ENCODE measurements around the gene INHBB.

Gene INHBB

DNA sequence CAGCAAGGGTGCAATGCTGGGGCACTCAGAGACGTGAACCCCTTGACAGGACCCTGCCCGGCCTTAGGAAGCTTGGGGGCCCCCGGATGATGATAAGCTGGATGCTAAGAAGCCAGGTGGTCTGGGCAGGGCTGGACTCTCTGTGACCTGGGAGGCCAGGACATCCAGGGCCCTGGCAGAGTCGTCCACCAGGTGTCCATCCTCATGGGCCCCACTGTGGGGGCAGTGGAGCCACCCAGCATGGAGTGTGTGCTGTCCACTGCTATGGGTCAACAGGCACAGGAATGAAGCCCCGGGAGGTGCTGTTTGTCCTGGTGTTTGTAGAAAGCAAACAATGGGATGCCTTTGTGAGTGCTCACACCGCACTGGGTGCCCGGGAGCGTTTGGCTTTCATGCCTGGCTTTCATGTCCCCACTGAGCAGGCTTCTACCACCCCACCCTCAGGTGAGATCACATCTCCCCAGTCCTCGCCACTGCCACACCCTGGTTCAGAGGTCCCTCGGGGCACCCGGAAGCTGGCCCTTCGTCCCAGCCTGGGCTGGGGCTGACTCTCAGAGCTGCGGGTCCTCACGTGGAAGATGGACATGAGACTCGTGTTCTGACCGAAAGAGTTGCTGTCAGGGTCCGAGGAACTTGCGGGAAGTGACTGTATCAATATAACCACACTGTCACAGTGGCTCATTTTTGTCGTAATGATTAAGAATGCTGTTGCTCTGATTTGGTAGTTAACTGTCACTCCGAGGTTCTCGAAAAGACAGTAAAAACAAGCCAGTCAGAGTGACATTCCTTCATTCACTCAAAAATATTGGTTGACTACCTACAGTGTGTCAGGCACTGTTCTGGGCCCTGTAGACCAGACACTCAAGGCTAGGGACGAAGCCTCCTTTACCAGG is 53.3 kb downstream of the INHBB start:
- Mint-ChIP-seq H3K9me3 (no peaks in the 10 kb centered on the region), H3K27me3 (ENCODE audit: low read depth) (peaks cover 27% of the 10 kb centered on the region), H3K36me3 (ENCODE audit: low read depth) (no peaks in the 10 kb centered on the region), H3K4me3 (no peak overlapping the region), H3K4me1 (peaks cover 11% of the 10 kb centered on the region), H3K27ac (no peak overlapping the region)
- TF ChIP-seq, protein P1, sequence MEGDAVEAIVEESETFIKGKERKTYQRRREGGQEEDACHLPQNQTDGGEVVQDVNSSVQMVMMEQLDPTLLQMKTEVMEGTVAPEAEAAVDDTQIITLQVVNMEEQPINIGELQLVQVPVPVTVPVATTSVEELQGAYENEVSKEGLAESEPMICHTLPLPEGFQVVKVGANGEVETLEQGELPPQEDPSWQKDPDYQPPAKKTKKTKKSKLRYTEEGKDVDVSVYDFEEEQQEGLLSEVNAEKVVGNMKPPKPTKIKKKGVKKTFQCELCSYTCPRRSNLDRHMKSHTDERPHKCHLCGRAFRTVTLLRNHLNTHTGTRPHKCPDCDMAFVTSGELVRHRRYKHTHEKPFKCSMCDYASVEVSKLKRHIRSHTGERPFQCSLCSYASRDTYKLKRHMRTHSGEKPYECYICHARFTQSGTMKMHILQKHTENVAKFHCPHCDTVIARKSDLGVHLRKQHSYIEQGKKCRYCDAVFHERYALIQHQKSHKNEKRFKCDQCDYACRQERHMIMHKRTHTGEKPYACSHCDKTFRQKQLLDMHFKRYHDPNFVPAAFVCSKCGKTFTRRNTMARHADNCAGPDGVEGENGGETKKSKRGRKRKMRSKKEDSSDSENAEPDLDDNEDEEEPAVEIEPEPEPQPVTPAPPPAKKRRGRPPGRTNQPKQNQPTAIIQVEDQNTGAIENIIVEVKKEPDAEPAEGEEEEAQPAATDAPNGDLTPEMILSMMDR (IDR thresholded peaks at IDR 0.05; ENCODE audit: unreplicated experiment in 3 of 3), result no peak

DNA sequence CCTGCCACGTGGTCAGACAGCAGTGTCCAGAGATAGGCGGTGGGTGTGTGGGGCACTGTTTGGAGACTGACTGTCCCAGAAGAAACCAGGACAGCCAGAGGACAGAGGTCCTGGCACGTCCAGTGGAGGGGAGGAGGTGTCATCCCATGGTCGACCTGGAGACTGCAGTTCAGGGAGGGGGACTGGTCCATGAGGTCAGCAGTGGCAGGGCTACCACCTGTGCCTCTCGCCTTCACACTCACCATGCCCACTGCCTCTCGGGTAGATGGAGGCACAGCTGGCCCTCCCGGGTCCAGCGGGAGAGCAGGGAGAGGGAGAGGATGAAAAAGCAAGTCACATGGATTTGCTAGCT is 53.9 kb downstream of the INHBB start:
- TF ChIP-seq, protein P1 (IDR thresholded peaks at IDR 0.05; ENCODE audit: unreplicated experiment in 3 of 3), result no peak
- Mint-ChIP-seq H3K9me3 (no peaks in the 10 kb centered on the region), H3K36me3 (ENCODE audit: low read depth) (no peaks in the 10 kb centered on the region)

DNA sequence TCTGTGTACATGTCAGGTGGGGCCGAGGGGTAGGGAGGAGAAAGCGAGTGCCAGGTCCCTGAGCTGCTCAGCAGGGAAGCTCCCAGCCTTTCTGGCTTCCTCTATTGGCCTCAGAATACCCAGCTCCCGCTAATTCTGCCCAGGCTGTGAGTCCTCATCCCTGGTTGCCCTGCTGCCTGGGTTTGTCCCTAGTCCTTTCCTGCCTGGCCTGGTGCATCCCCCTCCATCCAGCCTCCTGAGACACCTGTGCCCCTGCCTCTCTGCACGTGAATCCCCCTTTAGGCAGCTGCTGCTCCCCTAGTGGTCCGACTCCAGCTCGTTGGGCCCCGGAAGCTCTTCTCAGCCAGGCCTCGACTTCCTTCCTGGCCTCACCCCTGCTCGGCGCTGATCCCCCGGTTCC is 54.6 kb downstream of the INHBB start:
- H3K4me3 Mint-ChIP-seq, result no peak overlapping the region
- no peaks in the 10 kb centered on the region for H3K36me3 Mint-ChIP-seq (ENCODE audit: low read depth)
- peaks cover 24% of the 10 kb centered on the region for H3K27me3 Mint-ChIP-seq (ENCODE audit: low read depth)
- TF ChIP-seq, protein P1 (IDR thresholded peaks at IDR 0.05; ENCODE audit: unreplicated experiment in 3 of 3), result no peak
- H3K27ac Mint-ChIP-seq, result no peak overlapping the region
- H3K9me3 Mint-ChIP-seq, result no peaks in the 10 kb centered on the region
- H3K4me1 Mint-ChIP-seq, result peaks cover 8% of the 10 kb centered on the region

More for the DNA sequence above, 53.9 kb downstream of the INHBB start:
- Mint-ChIP-seq H3K4me1 (peaks cover 11% of the 10 kb centered on the region), H3K27ac (no peak overlapping the region), H3K27me3 (ENCODE audit: low read depth) (peaks cover 25% of the 10 kb centered on the region), H3K4me3 (no peak overlapping the region)
